Measurements from ENCODE around the gene TBL1X.

DNA sequence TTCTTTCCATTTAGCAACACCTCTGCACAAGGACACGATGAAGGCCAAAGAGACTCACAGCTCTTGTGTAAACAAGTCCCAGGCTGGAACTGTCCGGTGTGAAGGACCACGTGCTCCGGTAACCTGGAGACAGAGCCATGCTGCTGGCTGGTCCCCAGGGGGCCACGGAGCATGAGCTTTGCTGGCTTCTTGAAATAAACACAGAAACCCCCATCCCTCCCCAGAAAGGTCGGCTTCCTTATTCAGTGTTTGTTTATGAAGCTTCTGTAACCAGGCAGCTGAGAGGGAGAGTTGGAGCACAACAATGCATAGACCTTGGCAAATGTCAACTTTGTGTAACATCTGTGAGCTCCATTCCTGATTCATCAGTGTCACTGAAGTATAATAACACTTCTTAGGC lies 191.4 kb downstream of the TBL1X start:
- no peak for TF ChIP-seq CTCF (conservative IDR thresholded peaks at IDR 0.05; ENCODE audit: low read depth in 2 of 2)
- TF ChIP-seq REST (IDR thresholded peaks at IDR 0.05; ENCODE audit: unreplicated experiment) = no peak
- no peak for TF ChIP-seq ZNF331 (CRISPR knock-in tag; IDR thresholded peaks at IDR 0.05; ENCODE audit: low read depth)
- TF ChIP-seq EZH2 (IDR thresholded peaks at IDR 0.05; ENCODE audit: low read depth, unreplicated experiment) = no peak
- no peak for TF ChIP-seq EZH2phosphoT487 (IDR thresholded peaks at IDR 0.05; ENCODE audit: unreplicated experiment)
- TF ChIP-seq ZNF114 (CRISPR knock-in tag; IDR thresholded peaks at IDR 0.05) = no peak
- no peak for TF ChIP-seq POLR2AphosphoS5 (IDR thresholded peaks at IDR 0.05; ENCODE audit: low read depth)

Data from GM23338 (cell line).